ENCODE data around the gene RPL10A.
"Not testable (repeated sequence)": the region's sequence is repeated elsewhere in the genome, so short reads cannot be mapped to it uniquely, and the experiment has no call there.

Gene RPL10A

DNA sequence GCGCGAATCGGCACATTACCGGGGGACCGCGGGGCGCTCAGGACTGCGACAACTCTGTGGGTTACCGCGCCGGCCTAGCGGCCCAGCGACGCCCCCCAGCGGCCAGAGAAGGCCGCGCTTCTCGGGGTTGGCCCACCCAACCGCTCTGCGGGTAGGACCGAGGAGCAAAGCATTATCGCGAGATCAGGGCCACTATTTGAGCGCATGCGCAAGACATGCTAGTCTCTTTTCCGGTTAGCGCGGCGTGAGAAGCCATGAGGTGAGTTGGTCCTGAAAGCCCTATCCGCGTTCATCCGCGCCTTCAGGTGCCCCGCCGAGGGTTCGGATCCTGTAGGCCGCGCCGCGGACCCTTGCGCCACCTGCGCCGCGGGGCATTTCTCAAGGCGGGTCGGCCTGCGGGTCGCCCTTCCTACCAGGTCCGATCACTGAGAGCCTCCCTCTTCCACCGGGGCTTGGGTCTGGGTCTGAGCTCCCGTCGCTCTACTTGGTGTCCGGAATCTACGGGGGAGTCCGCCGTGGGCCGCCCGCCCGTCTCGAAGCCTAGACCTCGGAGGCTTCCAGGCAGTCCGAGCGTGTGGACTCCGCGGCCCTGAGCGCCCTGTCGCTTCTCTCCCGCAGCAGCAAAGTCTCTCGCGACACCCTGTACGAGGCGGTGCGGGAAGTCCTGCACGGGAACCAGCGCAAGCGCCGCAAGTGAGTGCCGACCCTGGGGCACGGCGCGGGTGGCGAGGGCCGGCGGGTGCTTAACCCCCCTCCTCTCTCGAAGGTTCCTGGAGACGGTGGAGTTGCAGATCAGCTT, at the start of gene RPL10A:
TSS of gene RPL10A (plus strand) at position 221 of the 799 bp plus-strand sequence. CDS start at position 255, 34 bp downstream.
- DNase-seq (ENCODE audit: low read depth) = peak; percentile 94

DNA sequence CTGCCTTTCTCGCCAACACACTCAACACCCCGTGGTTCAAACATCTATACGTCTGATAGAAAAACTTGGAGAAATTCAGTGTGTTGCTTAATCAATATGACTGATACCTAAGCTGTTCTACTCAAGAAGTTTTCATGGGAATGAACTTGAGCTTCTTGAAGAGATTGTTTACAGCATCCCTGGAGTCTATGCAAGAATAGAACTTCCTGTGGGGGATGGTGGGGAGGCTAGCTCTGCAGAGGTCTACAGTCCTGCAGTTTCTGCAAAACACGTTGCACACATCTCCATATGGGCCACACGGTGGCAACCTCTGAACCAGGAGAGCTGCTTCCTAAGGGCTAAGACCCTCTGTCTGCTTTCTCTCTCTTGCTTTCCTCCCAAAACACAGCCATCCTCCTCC, 48.8 kb upstream of the RPL10A start:
- DNase-seq (ENCODE audit: low read depth) = no peak

DNA sequence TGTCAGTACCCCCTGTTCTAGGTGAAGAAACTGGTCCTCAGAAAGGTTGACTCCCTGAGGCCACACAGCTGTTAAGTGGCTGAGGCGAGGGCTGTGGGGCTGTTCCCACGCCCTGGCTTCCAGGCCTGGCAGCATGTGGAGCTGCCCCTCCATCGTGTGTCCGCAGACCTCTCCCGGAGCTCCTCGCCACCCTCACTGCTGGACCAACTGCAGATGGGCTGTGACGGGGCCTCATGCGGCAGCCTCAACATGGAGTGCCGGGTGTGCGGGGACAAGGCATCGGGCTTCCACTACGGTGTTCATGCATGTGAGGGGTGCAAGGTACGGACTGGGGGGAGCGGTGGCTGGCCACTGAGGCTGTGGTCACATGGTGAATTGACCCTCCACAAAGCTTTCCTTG, 48.2 kb upstream of the RPL10A start:
- no peak for DNase-seq (ENCODE audit: low read depth)

DNA sequence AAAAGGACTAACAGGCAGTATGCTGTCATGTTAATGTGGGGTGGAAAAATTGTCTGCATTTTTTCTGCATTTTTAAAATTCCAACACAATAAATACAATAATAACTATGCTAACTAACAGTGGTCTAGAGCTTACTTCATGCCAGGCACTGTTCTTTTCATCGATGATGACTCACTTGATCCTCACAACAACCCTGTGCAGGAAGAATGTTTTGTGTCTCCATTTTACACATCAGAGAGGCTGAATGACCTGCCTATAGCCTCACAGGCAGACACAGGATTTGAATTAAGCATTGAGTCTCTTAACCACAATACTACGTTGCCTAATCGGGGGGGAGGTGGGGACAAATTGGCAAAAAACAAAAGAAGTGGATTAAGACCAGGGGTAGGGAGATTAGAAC, 42.9 kb upstream of the RPL10A start:
- no peak for DNase-seq (ENCODE audit: low read depth)

DNA sequence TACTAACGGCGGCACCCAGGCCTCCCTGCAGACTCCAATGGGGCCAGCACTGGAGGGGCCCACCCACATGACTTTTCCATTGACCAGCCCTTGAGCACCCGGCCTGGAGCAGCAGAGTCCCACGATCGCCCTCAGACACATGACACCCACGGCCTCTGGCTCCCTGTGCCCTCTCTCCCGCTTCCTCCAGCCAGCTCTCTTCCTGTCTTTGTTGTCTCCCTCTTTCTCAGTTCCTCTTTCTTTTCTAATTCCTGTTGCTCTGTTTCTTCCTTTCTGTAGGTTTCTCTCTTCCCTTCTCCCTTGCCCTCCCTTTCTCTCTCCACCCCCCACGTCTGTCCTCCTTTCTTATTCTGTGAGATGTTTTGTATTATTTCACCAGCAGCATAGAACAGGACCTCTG, 42.1 kb upstream of the RPL10A start:
- DNase-seq (ENCODE audit: low read depth) = no peak

DNA sequence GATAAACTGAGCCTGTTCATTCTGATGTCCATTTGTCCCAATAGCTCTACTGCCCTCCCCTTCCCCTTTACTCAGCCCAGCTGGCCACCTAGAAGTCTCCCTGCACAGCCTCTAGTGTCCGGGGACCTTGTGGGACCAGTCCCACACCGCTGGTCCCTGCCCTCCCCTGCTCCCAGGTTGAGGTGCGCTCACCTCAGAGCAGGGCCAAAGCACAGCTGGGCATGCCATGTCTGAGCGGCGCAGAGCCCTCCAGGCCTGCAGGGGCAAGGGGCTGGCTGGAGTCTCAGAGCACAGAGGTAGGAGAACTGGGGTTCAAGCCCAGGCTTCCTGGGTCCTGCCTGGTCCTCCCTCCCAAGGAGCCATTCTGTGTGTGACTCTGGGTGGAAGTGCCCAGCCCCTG, 40.8 kb upstream of the RPL10A start:
- no peak for DNase-seq (ENCODE audit: low read depth)

DNA sequence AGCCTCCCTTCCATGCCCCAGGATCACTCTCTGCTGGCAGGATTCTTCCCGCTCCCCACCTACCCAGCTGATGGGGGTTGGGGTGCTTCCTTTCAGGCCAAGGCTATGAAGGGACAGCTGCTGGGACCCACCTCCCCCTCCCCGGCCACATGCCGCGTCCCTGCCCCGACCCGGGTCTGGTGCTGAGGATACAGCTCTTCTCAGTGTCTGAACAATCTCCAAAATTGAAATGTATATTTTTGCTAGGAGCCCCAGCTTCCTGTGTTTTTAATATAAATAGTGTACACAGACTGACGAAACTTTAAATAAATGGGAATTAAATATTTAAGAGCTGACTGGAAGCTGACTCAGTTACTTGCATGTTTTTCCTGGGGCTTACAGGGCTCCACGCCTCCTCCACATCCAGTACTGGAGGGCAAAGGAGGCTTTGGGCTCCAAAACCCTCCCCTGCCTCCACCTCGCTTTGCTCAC, 40.3 kb upstream of the RPL10A start:
- DNase-seq (ENCODE audit: low read depth) = no peak

DNA sequence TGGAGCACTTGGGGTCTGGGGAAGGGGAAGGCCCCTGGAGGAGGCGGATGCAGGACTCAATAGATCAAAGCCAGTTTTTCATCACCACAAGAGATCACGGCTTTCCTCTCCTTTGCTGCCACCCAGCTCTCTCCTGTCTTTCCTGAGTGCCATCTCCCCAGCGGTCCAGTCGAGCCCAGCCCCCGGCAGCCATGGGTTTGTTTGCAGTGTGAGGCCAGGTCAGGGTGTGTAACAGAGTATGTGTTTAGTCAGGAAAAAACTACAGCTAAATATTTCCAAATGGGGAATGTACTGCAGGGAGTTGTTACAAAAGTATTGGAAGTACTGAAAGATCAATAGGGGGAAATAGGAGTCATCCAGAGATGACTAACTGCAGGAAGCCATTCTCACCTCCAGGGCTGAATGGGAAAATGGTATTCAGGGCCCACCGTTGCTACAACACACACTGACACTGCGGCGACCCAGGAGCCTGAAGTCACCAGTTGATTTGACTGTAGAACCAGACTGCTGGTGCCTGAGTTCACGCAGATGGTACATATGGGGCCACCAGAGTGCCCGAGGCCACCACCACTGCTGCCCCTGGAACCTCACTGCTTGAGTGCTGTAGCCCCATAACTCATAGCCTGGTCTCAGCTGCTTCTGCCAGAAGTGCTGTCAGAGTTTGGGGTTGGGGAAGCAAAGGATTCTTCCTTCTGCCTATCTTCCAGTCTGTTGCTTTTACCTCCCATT, 39.6 kb upstream of the RPL10A start:
- DNase-seq (ENCODE audit: low read depth) = no peak

DNA sequence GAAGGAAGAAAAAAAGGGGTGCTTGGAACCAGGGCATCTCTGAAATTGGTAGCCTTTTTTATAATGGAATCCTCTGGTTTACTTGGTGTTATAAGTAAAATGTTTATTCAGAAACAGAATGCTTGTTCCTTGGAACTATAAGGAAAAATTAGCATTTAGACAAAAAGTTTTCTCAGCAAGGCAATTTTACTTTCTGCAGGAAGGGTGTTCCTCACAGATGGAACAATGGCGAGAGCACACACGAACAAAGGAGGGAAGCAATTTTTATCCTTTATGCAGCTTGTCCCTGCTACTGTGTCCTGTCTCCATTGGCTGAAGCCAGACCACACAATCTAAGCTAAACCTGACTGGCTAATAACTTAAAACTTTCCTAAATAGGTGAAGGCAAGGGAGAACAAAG, 38.7 kb upstream of the RPL10A start:
- DNase-seq (ENCODE audit: low read depth) = no peak

DNA sequence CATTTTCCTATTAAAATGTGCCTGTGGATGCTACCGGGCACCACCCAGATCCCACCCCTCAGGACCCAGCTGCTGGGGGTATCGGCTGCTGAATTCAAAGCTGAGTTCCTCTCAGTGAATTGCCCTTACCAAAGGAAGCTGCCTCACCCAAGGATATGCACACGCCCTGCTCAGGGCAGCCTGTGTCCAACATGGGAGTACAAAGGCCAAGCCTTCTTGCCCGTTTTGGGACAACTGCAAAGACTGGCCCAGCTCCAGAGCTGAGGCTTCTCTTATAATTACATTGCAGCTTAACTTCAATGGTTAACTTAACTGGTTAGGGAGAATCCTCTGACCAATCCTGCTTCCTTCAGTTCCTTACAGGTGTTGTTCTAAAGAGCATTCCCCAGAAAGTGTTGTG, 35.9 kb upstream of the RPL10A start:
- DNase-seq (ENCODE audit: low read depth) = no peak

DNA sequence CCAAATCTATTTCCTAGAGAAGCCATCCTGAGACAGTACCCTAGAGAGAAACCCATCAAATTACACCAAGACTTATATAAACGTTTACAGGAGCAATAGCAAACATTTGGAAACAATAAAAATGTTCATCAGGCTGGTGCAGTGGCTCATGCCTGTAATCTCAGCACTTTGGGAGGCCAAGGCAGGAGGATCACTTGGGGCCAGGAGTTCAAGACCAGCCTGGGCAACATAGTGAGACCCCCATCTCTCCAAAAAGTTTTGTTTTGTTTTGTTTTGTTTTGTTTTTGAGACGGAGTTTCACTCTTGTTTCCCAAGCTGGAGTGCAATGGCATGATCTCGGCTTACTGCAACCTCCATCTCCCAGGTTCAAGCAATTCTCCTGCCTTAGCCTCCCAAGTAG, 35.5 kb upstream of the RPL10A start:
- DNase-seq (ENCODE audit: low read depth) = not testable (repeated sequence)

DNA sequence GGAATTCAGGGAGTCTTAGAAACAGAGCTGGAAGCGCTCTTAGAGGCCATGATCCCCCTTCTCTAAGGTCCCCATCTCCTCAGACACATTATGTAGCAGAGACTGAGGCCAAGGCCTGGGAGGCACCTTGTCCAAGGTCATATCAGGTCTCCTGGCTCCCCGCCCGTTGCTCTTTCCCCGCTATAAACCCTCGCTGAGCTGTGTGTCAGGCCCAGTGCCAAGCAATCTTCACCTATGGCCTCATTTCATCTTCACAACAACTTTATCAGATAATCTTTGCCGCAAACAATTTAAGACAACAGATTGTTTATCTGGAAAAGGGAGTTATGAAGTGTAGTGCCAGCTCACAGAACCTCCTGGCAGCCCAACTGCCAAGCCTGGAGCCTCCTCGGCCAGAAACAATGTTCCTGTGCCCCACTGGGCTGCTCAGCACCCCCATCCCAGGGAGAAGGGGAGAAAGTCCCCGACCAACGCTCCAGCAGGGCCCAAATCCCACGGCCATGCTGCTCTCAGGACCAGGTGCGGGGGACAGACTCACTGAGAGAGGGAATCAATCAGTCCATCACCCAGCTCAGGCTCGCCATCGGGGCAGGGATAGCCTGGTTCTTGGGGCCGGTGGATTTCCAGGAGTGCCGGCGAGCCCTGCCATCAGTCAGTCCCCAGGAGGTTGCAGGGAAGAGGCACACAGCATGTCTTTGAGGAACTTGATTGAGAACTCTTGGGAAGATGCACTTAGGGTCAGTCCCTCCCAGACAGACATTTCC, 32.9 kb upstream of the RPL10A start:
- no peak for DNase-seq (ENCODE audit: low read depth)

DNA sequence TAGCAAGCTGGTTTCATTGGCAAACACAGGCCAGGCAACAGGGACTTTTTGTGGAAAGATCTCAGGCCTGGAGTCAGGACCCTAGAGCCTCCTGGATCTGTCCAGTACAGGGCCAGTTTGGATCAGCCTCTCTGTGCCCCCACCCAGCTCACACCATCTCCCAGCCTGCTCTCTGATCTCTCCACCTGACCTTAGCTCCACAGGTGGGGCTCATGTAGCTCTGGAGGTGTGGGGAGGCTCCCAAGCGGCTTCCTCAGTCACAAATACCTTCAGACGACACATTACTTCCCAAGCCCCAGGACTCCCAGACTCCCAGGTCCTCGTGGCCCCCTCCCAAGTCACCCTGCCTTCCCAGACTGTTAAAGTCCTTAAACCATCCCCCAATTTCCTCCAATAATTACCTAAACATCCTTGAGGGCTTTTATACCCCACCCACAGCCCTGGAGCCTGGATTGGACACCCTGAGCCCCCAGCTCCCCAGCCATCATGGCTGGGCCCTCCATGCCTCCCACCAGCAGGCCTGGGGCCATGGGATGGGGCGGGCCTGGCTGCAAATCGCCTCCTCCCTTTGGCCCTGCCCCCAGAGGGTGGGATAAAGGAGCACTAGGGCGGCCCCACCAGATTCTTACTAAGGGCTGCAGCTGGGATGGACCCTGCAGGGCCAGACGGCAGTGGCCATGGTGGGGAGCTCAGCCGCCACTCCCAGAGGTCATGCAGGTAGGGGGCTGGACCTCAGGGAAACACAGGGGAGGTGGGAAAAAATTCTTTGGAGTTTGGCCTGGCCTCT, 31.9 kb upstream of the RPL10A start:
- DNase-seq (ENCODE audit: low read depth) = no peak

DNA sequence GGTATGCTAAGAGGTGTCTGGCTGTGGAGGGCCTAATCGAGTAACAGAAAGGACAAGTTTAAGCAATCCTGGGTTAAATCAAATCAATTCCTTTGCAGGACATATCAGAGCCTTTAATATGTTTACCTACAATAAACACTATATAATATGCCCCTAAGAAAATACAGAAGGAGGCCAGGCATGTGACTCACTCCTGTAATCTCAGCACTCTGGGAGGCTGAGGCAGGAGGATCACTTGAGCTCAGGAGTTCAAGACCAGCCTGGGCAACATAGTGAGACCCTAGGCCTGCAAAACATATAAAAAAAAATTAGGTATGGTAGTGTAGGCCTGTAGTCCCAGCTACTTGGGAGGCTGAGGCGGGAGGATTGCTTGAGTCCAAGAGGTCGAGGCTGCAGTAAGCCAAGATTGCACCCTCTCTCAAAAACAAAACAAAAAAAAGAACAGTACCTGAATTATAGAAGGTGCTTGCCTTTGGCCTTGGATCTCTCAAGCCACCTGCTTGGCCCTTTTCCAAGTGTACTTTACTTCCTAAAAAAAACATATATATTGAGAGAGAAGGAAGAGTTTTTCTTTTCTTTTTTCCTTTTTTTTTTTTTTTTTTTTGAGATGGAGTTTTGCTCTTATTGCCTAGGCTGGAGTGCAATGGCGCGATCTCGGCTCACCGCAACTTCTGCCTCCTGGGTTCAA, 29.7 kb upstream of the RPL10A start:
- not testable (repeated sequence) for DNase-seq (ENCODE audit: low read depth)

DNA sequence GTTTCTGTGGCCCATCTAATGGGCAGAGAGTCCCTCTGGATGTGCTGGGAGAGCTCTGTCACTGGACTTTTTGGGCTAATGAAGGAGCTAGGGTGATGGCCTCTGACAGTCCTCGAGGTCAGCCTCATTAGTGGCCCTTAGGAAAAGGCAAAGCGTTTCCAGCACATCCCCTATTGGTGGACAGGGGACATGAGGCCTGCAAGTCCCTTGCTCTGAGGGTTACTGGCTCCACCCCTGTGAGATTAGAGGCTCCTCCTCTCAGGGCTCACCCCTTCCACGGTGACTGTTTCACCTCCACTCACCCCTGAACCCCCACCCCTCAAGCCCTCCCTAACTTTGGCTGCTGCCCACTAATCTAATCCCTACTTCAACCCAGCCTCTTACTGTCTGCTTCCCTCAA, 28.9 kb upstream of the RPL10A start:
- no peak for DNase-seq (ENCODE audit: low read depth)

DNA sequence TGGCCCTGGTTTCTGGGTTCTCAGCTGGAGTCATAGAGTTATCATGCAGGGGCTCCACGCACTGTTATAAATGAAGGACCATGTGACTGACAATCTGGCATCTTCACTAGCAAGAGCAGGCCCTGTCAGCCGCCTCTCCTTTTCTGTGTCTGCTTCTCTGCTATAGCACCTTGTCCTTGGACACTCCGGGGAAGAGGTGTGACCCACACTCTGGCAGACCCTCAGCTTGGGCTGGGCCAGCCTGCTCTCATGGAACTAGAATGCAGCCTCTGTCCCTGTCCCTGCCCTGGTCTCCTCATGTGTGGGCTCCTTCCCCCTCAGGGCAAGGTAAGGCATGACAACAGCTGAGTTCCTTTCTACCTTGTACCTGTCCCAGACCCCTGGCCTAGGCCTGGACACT, 27.0 kb upstream of the RPL10A start:
- DNase-seq (ENCODE audit: low read depth) = no peak

DNA sequence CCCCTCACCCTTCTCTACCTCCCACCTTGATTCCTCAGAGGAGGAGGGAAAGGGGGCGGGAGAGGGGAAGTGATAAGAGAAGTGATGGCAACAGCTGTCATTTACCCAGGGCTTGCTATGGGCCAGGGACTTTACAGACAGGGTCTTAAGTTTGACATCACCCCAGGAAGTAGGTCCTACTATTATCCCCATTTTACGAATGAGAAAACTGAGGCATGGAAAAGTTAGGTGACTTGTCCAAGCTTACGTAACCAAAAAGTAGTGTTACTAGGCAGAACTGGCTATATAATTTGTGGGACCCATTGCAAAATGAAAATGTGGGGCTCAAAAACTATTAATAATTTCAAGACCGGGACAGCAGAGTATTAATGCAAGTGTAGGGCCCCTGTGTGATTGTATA, 26.6 kb upstream of the RPL10A start:
- no peak for DNase-seq (ENCODE audit: low read depth)

DNA sequence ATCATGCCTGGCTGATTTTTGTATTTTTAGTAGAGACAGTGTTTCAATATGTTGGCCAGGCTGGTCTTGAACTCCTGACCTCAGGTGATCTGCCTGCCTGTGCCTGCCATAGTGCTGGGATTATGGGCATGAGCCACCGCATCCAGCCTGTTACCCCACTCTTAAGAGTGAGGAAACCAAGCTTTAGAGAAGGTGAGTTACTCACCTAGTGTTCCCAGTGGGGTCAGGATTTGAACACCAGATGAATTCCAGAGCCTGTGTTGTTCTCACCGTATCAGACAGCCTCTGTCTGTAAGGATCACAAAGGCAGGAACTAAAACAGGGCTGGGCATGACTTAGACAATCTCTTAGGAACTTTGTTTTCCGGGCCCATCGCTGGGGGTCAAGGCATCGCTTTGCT, 25.5 kb upstream of the RPL10A start:
- DNase-seq (ENCODE audit: low read depth) = no peak

DNA sequence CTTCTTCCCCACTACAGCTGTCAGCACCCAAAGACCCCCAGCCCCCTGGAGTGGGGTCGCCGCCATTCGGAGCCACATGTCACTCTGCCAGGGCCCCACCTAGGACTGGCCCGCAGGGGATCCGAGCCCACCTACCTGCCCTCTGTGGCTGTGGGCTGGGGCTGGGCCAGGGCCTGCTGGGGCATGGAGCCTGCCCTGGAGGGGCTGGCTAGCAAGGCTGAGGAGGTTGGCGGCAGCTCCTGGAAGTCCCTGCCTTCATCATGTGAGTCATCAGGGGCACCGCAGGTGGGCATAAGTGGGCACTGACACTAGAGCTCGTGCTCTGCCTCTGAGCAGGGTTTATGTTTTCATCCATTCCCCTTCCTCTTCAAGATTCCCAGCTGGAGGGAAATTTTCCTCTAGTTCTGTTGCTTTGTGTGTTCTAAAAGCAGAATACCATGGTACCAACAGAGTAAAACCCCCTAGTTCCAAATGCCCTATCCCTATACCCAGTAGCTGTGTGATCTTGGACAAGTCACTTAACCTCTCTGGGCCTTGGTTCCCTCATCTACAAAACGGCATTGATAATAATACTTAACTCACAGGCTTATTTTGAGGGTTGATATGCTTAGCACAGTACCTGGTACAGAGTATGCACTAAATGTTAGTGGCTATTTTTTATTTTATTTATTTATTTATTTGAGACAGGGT, 24.7 kb upstream of the RPL10A start:
- DNase-seq (ENCODE audit: low read depth) = no peak

DNA sequence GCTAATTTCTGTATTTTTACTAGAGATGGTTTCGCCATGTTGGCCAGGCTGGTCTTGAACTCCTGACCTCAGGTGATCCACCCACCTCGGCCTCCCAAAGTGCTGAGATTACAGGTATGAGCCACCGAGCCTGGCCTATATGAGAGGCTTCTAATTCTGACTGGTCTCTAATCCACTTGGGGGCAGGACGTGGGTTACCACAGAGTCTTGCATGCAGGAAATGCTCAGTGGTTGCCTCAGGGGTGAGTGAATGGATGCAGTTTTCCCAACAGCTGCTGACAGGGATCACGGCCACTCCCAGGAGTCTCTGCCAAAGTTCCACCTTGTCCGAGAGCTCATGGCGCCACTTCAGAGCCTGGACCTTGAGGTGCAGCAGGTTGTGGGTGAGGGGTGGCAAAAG, 22.5 kb upstream of the RPL10A start:
- DNase-seq (ENCODE audit: low read depth) = no peak

DNA sequence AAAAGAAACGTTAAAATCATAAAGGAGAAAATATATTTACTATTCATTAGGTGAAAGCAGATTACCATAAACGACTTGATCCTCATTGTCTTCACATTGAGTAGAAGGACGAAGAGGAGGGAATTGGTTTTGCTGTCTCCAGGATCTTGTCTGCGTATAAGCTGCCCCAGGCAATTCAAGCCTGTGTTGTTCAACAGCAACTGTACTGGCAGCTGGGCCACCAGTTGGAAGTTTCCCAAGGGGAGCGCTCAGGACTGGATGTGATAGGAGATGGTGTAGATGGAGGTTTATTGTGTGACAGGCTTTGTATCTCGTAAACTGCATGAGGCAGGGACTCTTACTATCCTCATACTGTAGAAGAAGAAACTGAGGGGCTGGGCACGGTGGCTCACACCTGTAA, 20.0 kb upstream of the RPL10A start:
- no peak for DNase-seq (ENCODE audit: low read depth)
